Stimulated activated CD4-positive, alpha-beta T cell treated with anti-CD3 and anti-CD28 coated beads, Interleukin-1b, Interleukin-23, amount 100 ng/mL, for 48 hours (primary cell): ENCODE results near the gene LCLAT1.

Source experiments
- DNase-seq: peaks from one replicate; pipeline ENCODE4 v3.0.0-alpha.2; 2020

The LCLAT1 gene

DNA sequence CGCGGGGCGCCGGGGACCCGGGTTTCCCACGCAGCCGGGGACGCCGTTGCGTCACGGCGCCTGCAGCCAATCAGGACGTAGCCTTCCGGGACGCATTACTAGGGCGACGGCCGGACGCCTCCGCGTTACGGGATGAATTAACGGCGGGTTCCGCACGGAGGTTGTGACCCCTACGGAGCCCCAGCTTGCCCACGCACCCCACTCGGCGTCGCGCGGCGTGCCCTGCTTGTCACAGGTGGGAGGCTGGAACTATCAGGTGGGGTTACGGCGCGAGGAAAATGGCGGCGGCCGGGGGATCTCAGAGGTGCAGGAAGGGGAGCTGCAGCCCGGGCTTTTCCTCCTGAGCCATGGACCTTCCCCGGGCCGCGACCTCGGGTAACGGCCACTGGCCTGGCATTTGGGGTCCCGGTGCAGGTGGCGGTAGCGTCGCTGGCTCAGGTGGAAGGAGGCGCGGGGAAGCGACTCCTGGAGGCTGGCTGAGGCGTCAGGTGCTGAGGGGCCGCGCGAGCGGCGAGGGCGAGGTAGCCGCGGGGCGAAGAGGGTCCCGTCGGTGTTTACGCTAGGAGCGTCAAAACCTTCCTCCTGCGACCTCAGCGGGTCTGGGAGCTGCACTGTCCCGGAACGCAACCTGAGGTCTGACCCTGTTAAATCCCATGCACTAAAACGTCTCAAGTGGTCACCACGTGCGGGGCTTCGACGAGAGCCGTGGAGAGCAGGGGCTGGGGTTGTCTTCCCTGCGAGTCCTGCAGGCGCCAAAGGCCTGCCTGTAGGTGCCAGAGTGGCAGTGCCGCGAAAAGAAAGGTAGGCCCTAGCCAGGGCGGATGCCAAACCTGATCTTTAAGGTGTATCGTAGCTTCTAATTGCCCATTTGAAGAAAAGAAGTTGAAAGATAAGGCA lies at the start of gene LCLAT1:
LCLAT1 (plus strand) TSS at position 98 of the 897 bp plus-strand sequence. CDS start 78,345 bp downstream, outside the sequence.
- peak; percentile 89 for DNase-seq

DNA sequence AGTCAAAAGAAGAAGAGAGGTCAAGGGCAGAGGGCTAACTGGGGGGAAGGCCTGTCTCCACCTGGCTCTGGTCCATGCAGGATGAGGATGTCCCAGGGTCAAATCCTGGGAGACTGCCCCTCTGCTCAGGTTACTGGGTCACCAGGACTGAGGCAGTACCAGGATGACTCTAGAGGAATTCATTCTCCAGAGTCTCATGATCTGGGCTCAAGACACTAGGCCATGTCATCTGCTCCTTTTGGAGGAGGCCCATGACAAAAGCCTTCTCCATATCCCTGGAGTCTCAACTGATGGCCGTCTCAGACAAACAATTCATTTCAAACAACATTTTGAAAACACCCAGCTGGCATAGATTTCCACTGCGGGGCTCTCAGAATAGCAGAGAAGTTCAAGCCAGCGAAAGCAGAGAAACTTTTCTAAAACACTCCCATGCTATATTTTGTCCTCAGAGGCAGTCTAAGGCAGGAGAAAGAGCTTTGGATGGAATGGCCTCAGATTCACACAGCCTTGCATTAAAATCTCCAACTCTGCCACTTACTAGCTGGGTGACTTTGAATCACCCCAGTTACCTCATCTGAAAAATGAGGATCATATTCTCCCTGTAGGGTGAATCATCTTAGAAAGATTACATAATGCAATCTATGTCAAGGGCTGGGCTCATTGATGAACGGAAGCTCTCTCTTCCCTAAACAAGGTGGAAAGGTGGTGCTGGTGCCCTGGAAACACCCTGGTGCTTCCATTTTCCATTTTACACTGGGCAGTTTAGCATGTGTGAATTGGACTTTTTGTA lies 48.8 kb upstream of the LCLAT1 start:
- no peak for DNase-seq

DNA sequence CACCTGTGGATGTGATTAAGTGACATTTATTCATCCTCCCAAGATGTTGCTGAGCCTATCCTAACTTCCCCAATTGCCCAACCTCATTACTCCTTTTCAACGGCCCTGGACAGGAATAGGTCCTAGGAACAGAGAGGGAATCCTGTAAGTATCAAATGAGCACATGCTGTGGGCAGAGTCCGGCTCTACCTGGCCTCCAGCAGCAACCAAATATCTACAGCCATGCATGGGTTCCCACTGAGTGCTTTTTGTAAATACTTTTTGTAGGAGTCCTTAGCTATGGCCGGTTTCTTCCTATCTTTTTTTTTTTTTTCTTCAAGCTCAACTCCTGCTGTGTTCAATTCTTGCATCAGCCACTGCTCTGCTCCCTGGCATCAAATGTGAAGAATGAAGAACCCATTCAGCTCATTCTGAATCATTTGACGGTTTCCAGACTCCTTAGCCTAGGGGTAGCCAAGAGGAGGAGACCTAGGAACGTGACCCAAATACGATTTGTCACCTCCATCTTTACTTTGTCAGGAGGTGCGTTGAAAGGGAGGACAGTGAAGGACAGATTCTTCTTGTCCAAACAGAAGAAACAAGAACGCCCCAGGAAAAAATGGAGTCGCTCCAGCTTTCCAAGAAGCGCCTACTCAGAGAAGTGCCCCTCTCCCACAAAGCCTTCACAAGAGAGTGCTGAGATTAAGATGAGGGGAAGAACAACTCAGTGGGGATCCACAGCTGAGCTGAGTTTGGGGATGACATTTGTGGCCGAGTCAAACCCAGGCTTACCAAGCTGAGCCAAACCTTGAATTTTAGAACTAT lies 46.7 kb upstream of the LCLAT1 start:
- no peak for DNase-seq

DNA sequence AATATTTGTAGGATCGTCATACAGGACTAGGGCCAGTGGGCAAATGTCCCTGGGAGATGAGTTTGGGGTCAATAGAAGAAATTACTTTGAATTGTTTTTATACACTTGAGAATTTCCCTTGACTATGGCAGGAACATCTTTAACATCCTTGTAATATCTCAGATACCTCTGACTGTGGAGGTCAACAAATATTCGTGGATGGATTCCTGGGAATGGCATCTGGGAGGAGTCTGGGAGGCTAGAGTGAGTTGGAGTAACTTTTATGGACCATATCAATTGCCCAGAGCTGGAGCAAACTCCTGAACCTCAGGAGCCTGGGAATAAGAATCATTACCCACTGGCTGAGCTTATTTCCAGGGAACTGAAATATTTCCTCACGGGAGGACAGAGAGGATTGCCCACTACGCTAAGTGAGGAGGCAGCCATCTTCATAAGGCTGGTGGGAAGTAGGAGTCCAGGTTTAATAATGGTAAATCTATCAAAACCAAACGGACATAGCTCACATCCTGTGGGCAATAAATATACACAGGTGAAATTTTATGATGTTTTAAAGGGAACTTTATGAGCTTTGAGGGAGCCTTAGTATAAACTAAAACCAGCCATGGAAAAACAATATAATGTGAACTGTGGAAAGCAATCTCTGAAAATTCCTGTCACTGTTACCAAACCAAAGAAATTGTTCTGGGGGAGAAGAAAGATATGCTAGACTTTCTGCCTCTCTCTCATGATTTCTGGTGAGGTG lies 44.4 kb upstream of the LCLAT1 start:
- no peak for DNase-seq

DNA sequence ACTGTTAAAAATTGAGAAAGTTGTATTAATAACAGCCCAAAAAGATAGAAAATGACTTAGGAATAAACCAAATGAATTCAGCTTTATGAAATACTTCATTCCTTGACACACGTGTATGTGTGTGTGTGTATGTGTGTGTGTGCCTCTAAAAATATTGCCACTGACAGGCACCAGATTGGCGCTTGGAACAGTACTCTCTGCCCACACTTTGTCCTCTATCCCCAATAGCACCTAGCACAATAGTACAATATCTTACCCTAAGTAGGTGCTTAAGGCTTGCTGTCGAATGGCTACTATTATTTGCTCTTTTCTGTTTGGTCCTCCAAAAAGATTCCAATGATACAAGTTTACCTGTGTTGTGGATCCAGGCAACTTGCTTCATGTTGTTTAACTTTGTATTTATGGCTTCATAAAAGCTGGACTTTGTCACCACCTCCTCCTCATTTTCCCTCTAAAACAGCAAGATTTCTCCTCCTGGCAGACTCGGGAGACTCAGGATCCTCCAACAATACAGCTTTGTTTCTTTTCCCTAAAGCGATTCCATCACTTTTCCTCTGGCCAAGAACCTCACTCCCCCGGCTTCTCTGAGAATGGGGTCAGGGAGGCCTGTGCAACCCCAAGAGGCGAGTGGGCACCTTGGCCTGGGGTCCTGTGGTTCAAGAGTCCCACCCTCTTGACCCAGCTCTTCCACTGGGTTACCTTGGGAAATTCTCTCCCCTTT lies 43.3 kb upstream of the LCLAT1 start:
- DNase-seq, result no peak

DNA sequence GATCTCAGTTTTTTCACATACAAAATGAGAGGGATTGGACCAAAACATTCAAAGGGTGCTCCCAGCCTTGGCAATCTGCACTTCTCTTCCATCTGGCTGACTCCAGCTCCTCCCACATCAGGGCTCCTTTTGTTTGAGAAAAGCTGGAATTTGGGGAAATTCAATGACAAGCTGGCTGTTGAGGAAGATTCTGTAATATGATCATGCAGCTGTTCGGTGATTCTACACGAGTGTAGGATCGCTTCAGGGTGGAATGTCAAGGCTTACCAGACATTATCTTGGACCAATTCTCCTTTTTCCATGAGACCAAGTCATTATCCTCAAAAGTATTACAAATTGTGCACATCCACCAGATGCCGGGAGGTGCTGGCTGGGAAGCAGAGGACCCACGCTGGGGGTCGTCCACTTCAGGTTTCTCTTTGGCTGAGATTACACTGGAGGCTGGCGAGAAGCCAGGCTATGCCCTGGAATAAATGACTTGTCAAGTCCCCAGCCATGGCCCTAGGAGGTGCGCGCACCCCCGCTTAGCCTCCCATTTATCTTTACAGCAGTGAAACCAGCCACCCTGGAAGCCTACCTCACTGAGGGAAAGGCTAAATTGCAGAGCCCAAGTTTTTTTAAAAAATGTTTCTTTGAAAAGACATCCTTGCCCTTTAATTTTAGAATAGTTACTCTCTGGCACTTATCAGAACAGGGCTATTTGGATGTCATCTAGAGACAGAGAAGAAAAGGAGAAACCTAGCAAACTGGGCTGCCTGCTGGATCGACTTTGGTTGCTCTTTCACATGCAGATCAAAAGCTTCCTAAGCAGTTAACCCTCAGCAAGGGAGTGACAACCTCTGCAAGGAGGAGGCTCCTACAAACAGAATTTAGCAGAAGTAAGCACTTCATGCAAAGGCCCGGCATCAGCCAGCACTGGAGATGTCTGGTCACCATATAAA lies 42.5 kb upstream of the LCLAT1 start:
- no peak for DNase-seq

DNA sequence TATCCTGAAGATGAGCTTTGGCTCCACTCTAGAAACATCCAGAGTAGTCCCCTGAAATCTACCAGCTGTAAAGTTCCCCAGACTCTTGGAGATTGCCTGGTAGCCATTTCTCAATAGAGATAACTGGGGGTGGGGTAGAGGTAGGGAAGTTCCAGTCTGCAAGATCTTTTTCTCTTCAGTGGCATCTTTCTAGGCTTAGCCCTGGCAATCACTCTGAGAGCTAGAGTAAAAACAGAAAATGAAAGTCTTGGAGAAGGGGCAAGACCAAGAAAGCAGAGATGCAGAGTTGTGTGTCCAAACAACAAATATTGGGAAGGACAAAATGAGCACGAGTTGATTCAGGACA lies 41.8 kb upstream of the LCLAT1 start:
- no peak for DNase-seq

DNA sequence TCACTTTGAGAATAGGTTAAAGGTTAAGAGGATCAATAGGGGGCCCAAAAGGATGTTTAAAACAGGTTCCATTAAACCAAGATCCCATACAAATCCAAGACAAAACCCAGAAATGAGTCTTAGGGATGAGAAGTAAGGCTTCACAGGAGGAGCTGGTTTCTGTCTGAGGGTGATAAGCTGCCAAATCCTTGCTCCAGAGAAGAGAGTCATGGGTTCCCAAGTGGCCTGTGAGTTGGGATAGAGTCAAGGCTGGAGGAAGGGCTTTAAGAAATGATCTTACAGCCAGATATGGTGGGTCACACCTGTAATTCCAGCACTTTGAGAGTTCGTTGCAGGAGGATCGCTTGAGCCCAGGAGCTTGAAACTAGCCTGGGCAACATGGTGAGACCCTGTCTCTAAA lies 40.2 kb upstream of the LCLAT1 start:
- no peak for DNase-seq

DNA sequence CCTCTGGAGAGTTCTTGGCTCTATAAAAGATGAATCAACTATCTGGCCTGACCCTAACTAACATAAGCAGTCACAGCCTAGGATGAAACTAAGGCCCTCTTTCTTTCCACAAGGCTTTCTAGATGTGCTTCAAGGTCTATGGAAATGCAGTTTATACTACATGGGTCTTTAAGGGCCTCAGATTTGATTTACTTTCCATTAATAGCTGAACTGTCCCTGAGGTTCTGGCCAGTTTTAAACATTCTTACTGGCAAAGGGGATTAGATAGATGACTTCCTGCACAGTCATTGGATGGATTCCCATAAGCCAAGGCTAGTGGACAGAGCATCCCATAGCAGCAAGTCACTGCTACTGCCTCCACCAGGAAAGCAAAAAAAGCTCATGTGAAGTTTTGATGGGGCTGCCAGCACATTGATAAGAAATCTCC lies 38.1 kb upstream of the LCLAT1 start:
- no peak for DNase-seq

DNA sequence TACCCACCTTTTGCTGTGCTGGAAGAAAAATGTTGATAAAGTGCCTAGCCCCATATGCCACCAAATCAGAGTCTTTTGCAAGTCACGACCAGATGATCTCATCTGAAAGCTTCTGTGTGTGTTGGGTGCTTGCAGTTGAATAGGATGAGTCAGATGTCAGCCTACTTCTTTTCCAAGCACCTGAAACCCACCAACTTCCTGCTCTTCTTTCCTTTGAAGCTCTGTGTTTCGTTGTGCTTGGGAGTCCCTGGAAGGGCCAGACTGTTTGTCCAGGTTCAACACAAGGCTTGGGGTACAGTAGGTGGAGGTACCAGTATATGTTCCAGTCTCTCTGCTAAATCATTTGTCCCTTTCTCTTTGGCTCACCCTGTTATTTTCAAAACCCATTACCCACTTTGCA lies 36.8 kb upstream of the LCLAT1 start:
- peak; percentile 11 for DNase-seq

DNA sequence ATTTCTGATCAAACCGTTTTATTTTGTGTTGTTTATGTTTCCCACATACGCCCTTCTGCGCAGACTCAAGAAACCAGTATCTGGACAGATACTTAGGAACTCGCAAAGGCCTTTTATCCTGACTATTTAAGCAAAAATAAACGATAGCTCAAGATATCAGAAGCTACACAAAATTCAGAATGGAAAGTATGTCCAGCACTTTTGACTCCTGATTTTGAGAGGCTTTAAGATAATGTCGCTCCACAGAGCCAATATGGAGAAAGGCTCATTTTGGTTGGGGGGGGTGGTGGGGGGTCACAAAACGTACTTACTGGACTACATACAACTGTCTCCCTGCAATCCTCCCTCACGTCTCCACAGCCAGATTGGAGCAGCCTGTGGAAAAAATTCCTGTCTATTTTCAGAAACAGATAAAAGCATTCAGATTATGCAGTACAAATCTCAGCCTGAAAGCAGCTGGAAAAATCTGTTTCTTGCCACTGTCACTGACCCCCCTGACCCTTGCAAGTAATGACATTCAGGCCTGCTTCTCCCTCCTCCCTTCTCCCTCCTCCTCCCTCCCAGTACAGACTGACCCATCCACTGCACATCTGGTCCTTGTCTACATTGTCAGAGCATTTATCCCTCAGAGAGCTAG lies 34.9 kb upstream of the LCLAT1 start:
- DNase-seq, result no peak

DNA sequence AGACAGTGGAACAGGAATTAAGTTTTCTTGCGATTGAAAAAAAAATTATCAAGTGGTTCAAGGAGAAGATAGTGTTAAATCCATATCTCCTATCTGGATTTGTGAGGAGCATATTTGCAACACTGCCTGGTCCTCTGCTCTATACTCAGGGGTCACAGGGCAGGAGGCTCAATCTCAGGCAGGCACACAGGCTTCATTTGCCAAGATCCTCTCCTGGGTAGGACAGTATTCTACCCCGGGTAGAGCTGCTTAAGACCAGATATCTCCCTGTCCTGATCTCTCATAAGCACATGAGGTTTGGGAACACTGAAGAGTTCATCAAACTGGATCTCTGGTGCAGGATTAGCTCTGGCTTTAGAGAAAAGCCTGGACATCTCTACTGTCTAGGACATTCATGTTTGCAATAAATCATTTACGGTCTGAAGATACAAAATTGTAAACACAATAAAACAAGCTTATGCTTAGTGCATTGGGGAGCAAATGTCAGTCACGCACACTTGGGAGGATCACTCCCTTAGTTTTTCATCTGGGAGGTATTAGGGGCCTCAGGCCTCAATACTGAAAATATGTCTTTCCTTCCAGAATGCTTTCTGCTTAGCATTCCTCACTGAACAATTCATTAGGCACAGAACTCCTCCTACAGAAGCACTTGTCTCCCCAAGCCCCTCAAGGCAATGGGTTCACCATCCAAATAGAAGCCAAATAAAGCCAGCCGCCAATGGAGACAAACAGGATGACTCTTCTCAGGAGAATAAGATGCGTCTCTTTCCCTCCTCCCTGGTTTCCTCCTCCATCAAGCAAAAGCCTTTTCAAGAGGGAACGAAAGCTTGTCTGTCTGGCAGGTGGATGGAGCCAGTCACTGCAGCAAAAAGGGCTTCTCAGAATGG lies 34.1 kb upstream of the LCLAT1 start:
- no peak for DNase-seq

DNA sequence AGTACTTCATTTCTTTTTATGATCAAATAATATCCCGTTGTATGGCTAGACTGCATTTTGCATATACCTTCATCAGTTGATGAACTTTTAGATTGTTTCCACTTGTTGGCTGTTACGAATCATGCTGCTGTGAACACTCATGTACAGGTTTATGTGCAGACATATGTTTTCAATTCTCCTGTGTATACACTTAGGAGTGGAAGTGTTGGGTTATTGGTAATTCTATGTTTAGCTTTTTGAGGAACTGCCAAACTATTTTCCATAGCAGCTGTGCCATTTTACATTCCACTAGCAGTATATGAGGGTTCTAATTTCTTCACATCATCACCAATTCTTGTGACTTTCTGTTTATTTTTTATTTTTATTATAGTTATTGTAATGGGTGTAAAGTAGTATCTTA lies 32.1 kb upstream of the LCLAT1 start:
- DNase-seq, result no peak

DNA sequence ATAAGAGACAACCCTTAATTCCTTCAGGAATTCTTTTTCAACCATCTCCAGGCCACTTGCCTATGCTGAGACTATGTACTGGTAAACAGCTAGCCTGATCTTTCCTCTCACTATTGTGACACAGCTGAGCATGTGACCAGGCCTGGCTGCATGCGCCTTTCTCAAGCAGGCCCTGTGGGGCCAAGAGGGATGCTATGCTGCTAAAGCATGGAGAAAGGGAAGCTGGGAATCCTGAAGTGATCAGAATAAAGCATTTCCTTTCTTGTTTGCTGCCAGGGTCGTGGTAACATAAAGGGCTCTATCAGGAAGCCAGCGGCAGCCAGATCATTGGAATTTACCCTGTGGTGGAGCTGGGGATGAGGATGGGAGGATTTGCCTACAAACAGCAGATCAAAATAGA lies 29.8 kb upstream of the LCLAT1 start:
- no peak for DNase-seq

DNA sequence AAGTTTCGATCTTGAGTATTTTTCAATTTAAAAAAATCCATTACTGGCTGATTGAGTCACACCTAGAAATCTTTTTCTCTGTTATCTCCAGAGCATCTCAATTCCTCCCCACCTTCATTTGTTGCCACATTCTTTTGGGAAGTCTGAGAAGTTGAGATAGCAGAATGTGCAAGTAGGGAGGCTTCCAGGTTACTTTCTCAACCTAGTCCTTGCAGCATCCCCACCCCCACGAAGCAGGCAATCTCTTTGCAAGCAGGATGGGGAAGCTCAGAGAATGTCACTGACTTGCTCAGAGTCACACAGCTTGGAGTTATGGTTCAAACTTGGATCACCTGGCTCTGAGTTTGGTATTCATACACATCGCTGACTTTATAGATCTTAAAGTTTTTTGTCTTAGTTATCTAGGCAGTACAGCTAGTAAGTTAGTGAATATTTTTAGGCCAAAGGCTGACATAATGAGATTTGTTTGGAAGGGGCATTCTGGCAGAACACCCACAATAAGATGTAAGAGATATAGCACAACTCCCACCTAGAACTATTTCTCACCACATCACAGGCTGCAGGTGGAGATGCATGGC lies 25.9 kb upstream of the LCLAT1 start:
- DNase-seq, result no peak

DNA sequence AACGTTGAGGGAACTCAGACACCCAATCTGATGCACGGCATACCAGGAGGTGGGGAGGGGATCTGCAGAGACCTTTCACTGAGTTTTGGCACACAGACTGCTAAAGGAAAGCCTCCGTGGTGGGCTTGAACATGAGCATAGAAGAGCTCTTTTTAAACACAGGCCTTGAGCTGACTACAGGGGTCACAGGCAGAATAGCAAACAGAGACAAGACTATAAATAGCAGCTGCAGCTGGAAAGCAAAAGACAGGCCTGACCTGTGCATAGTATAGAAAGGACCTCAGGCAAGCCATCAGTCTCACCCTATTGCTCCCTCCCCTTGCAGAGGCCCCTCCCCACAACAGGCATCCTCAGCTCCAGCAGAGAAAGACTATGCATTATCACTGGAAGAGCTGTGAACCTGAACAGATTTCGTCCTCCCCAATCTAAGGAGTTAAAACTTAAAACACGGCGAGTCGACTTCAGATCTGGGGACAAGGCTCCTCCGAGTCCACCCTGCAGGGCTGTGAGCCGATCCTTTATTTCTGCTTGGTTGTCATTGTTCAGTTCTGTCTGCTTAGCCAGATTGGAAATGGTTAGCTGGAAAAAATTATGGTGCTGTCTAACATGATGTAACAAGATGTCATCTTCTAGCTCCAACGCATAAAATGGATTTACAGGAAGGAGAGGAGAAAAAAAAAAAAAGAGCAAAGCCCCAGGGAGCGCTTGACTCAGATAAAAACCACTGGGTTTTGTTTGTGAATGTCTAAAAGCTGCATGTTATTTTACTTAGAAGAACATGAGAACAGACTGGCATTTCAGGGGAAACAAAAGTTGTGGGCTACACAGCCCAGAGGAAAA lies 25.2 kb upstream of the LCLAT1 start:
- peak; percentile 32 for DNase-seq

DNA sequence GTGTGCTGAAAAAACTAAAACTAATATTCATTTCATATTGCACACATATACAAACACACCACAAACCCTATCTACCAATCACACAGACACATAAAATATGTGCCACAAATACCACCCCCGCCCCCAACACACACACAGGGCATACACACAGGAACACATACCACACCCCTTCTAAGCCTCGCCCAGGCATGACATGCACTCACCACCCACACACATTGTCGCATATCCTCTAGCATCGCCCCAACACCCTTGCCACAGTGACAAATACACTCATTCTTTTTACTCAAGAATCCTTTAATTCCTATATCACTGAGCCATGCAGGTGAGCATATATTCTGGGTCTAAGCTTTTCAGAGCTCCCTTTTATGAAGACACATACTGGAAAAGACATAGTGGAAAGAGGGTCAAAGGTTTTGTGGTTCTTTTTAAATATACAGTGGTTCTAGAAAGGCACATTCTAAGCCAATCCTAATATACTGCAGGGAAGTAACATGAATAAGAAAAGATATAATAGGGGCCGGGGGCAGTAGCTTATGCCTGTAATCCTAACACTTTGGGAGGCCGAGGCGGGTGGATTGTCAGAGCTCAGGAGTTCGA lies 24.5 kb upstream of the LCLAT1 start:
- DNase-seq, result peak; percentile 93
